ENCODE measurements around the gene CFAP46.
A peak's percentile ranks its signal among the peaks of the same experiment; 100 is the strongest.

The CFAP46 gene

DNA sequence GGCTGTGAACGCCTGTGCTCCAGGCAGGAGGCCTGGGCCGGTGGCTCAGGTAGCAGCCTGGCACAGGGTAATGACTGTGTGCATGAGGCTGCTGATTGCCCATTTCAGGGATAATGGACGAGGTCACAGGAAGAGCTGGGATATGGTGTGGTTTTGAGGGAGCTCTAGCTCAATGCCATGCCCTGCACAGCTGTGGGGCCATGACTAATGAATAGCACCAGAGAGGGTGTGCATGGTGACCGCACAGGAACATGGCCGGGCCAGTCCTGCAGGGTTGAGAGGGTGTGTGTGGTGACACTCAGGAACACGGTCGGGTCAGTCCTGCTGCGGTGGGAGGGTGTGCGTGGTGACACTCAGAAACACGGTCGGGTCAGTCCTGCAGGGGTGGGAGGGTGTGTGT lies 178.3 kb downstream of the CFAP46 start:
- DNase-seq = no peak

- DNase-seq = no peak
These were observed 178.8 kb downstream of the CFAP46 start for GRCh38 chr10:132763545-132763944.

- DNase-seq = peak; percentile 12 to 21
These were observed 180.1 kb downstream of the CFAP46 start for GRCh38 chr10:132762267-132762666.

GRCh38 chr10:132761395-132762060 lies 180.8 kb downstream of the CFAP46 start:
- no peak for DNase-seq

GRCh38 chr10:132758865-132759264 lies 183.5 kb downstream of the CFAP46 start:
- DNase-seq = no peak

Measured in activated CD4-positive, alpha-beta T cell treated with anti-CD3 and anti-CD28 coated beads for 4 hours (primary cell).